WTC11 (cell line): ENCODE data around the gene ROBO1. TPM values are rescaled to one million over a fixed set of nuclear protein-coding genes. Genes with fewer than 3 reads are reported as not detected.

ENCODE experiments used
- ATAC-seq: fragments of 200-7000 bp; cut with Tn5 transposase; 2 replicates; pipeline ENCODE4 v1.10.0; 2021; ENCODE audit warnings: mild to moderate bottlenecking, moderate library complexity
- CTCF ChIA-PET: fragments of 300-600 bp; sonication (Branson Sonifier 250); formaldehyde crosslinking; loops from one replicate; lab custom pipeline; 2021; ENCODE audit warnings: antibody characterized with exemption; lab: Charles Lee
- POLR2A ChIA-PET: fragments of 350-600 bp; sonication (Branson Sonifier 250); formaldehyde crosslinking; loops from one replicate; lab custom pipeline; 2021; ENCODE audit warnings: antibody characterized with exemption; lab: Charles Lee
- DNase-seq: peaks from one replicate; pipeline ENCODE4 v3.0.0; 2021; ENCODE audit warnings: low spot score
- H3K27ac Mint-ChIP-seq: 2 replicates; pipeline ENCODE4 v1.8.0; 2021; ENCODE audit warnings: mixed read lengths
- H3K27me3 Mint-ChIP-seq: 2 replicates; pipeline ENCODE4 v1.8.0; 2021; ENCODE audit warnings: low read depth, mild to moderate bottlenecking, moderate library complexity, mixed read lengths
- H3K36me3 Mint-ChIP-seq: 2 replicates; pipeline ENCODE4 v1.8.0; 2021; ENCODE audit warnings: mixed read lengths
- H3K4me1 Mint-ChIP-seq: 2 replicates; pipeline ENCODE4 v1.8.0; 2022; ENCODE audit warnings: mixed read lengths
- H3K4me3 Mint-ChIP-seq: 2 replicates; pipeline ENCODE4 v1.8.0; 2021; ENCODE audit warnings: mild to moderate bottlenecking, moderate library complexity, mixed read lengths
- H3K9me3 Mint-ChIP-seq: 2 replicates; pipeline ENCODE4 v1.8.0; 2021; ENCODE audit warnings: mixed read lengths
- AFF4 ChIP-seq: sonication (generic); formaldehyde crosslinking; IDR thresholded peaks from 2 replicates; pipeline ENCODE4 v1.8.1; 2023; ENCODE audit warnings: mild to moderate bottlenecking, missing genetic modification reagents, borderline replicate concordance
- ATF1 ChIP-seq: sonication (generic); formaldehyde crosslinking; IDR thresholded peaks from 2 replicates; pipeline ENCODE4 v1.8.1; 2023; ENCODE audit warnings: mild to moderate bottlenecking, moderate library complexity, missing genetic modification reagents
- CREM ChIP-seq: sonication (generic); formaldehyde crosslinking; IDR thresholded peaks from 2 replicates; pipeline ENCODE4 v1.8.1; 2022; ENCODE audit warnings: mild to moderate bottlenecking, missing genetic modification reagents, moderate library complexity
- CTCF ChIP-seq: fragments of 200-600 bp; IDR thresholded peaks from 2 replicates; pipeline ENCODE4 v1.8.0; 2022; ENCODE audit warnings: antibody characterized with exemption
- E2F4 ChIP-seq: sonication (generic); formaldehyde crosslinking; IDR thresholded peaks from 2 replicates; pipeline ENCODE4 v1.8.1; 2022; ENCODE audit warnings: low read depth, mild to moderate bottlenecking, moderate library complexity, missing genetic modification reagents, borderline replicate concordance
- FOXJ3 ChIP-seq: sonication (generic); formaldehyde crosslinking; IDR thresholded peaks from 2 replicates; pipeline ENCODE4 v1.9.0; 2021; ENCODE audit warnings: missing genetic modification reagents, mild to moderate bottlenecking, borderline replicate concordance
- GTF2I ChIP-seq: fragments of 250-450 bp; sonication (Bioruptor Pico); conservative IDR thresholded peaks from 2 replicates; pipeline ENCODE4 v1.4.0; 2021; ENCODE audit warnings: mild to moderate bottlenecking
- IRF2 ChIP-seq: sonication (generic); formaldehyde crosslinking; IDR thresholded peaks from 2 replicates; pipeline ENCODE4 v1.8.0; 2022; ENCODE audit warnings: low read depth, missing genetic modification reagents, borderline replicate concordance
- MLX ChIP-seq: sonication (generic); formaldehyde crosslinking; IDR thresholded peaks from 2 replicates; pipeline ENCODE4 v1.8.1; 2023; ENCODE audit warnings: mild to moderate bottlenecking, missing genetic modification reagents, moderate library complexity
- NFYB ChIP-seq: sonication (generic); formaldehyde crosslinking; conservative IDR thresholded peaks from 2 replicates; pipeline ENCODE4 v1.8.0; 2022; ENCODE audit warnings: low read depth, missing genetic modification reagents
- NR1H2 ChIP-seq: sonication (generic); formaldehyde crosslinking; IDR thresholded peaks from 2 replicates; pipeline ENCODE4 v1.9.0; 2021; ENCODE audit warnings: mild to moderate bottlenecking, moderate library complexity, missing genetic modification reagents
- RELA ChIP-seq: sonication (generic); formaldehyde crosslinking; IDR thresholded peaks from 2 replicates; pipeline ENCODE4 v1.8.1; 2022; ENCODE audit warnings: missing genetic modification reagents, mild to moderate bottlenecking, borderline replicate concordance
- RORB ChIP-seq: fragments of 250-450 bp; sonication (Bioruptor Pico); IDR thresholded peaks from 2 replicates; pipeline ENCODE4 v1.9.0; 2021; ENCODE audit warnings: mild to moderate bottlenecking
- SP1 ChIP-seq: sonication (generic); formaldehyde crosslinking; conservative IDR thresholded peaks from 2 replicates; pipeline ENCODE4 v1.8.1; 2022; ENCODE audit warnings: missing genetic modification reagents
- TEAD1 ChIP-seq: sonication (generic); formaldehyde crosslinking; IDR thresholded peaks from 2 replicates; pipeline ENCODE4 v1.8.0; 2022; ENCODE audit warnings: mild to moderate bottlenecking, missing genetic modification reagents
- USF1 ChIP-seq: sonication (generic); formaldehyde crosslinking; IDR thresholded peaks from 2 replicates; pipeline ENCODE4 v1.8.0; 2022; ENCODE audit warnings: mild to moderate bottlenecking, missing genetic modification reagents
- ZBTB21 ChIP-seq: sonication (generic); formaldehyde crosslinking; IDR thresholded peaks from 2 replicates; pipeline ENCODE4 v1.8.1; 2023; ENCODE audit warnings: mild to moderate bottlenecking, missing genetic modification reagents, borderline replicate concordance
- ZMAT4 ChIP-seq: fragments of 250-450 bp; sonication (Bioruptor Pico); IDR thresholded peaks from 2 replicates; pipeline ENCODE4 v1.9.0; 2021; ENCODE audit warnings: mild to moderate bottlenecking
- ZNF263 ChIP-seq: sonication (generic); formaldehyde crosslinking; IDR thresholded peaks from 2 replicates; pipeline ENCODE4 v1.8.1; 2022; ENCODE audit warnings: low read depth, mild to moderate bottlenecking, moderate library complexity, missing genetic modification reagents
- ZNF317 ChIP-seq: sonication (generic); formaldehyde crosslinking; IDR thresholded peaks from 2 replicates; pipeline ENCODE4 v1.8.1; 2023; ENCODE audit warnings: low read depth, mild to moderate bottlenecking, moderate library complexity, missing genetic modification reagents, borderline replicate concordance
- ZNF396 ChIP-seq: fragments of 250-450 bp; sonication (Bioruptor Pico); IDR thresholded peaks from 2 replicates; pipeline ENCODE4 v1.8.0; 2021; ENCODE audit warnings: mild to moderate bottlenecking, moderate library complexity, borderline replicate concordance
- ZNF416 ChIP-seq: fragments of 250-450 bp; sonication (Bioruptor Pico); IDR thresholded peaks from 2 replicates; pipeline ENCODE4 v1.9.0; 2021; ENCODE audit warnings: mild to moderate bottlenecking, inconsistent platforms
- total RNA-seq: library from RNA; stranded (reverse); gene quantifications from 3 replicates; pipeline ENCODE4 v1.2.3, GENCODE V29; 2021
- TF ChIP-seq, protein P1 (sequence below): sonication (generic); formaldehyde crosslinking; IDR thresholded peaks from 2 replicates; pipeline ENCODE4 v1.8.1; 2022; ENCODE audit warnings: mild to moderate bottlenecking, moderate library complexity, missing genetic modification reagents

The ROBO1 gene
- total RNA-seq, 1 experiment from 2014 or later: 90.9 TPM

GRCh38 chr3:79040091-79040490, 727.7 kb downstream of the ROBO1 start (continued):
- TF ChIP-seq AFF4 (CRISPR knock-in tag): no peak
- no peak for TF ChIP-seq MLX (CRISPR knock-in tag)

DNA sequence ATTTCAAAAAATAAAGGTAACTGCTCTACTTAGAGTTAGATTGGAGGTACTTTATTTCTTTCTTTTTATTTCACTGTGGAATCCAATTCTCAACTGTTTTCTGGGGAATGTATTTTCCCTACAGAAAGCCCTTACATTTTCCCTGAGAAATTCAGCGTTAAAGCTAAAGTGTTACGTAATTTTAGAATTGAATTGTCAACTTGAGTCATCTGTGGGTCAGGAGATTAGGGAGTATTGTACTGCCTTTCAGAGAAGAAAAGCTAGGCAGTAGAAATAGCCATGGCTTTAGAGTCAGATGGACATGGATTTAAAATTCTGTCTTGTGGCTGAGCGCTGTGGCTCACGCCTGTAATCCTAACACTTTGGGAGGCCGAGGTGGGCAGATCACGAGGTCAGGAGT, 728.6 kb downstream of the ROBO1 start:
- ChIA-PET CTCF (interaction anchor here (1.6 kb wide), 1 partner anchor 367 kb away, joined by 3 read pairs; no protein-coding TSS in a partner anchor), POLR2A (interaction anchor here (1.8 kb wide), 1 partner anchor 21 kb away, joined by 4 read pairs; no protein-coding TSS in a partner anchor)
- Mint-ChIP-seq H3K4me3 (no peak overlapping the region), H3K9me3 (no peaks in the 10 kb centered on the region), H3K36me3 (no peaks in the 10 kb centered on the region), H3K27me3 (no peaks in the 10 kb centered on the region), H3K27ac (no peak overlapping the region), H3K4me1 (peaks cover 3% of the 10 kb centered on the region; the same call in 1 of the 2 replicates)
- TF ChIP-seq SP1 (CRISPR knock-in tag) (no peak), IRF2 (CRISPR knock-in tag) (no peak), ZMAT4 (CRISPR knock-in tag) (no peak), CTCF (no peak), ZNF263 (CRISPR knock-in tag) (no peak), RORB (no peak), ZNF416 (no peak)
- DNase-seq: no peak
- no peak for ATAC-seq

GRCh38 chr3:79038636-79039035, 729.2 kb downstream of the ROBO1 start:
- Mint-ChIP-seq H3K9me3 (no peaks in the 10 kb centered on the region), H3K4me3 (no peak overlapping the region), H3K27ac (no peak overlapping the region), H3K4me1 (peaks cover 3% of the 10 kb centered on the region; the same call in 1 of the 2 replicates), H3K27me3 (no peaks in the 10 kb centered on the region), H3K36me3 (no peaks in the 10 kb centered on the region)
- CTCF ChIA-PET: no interaction called here
- TF ChIP-seq FOXJ3 (CRISPR knock-in tag) (no peak), NFYB (CRISPR knock-in tag) (no peak), GTF2I (CRISPR knock-in tag) (no peak), ZNF416 (no peak), USF1 (CRISPR knock-in tag) (no peak), TEAD1 (CRISPR knock-in tag) (no peak), ZNF317 (no peak), ZBTB21 (CRISPR knock-in tag) (no peak), ATF1 (CRISPR knock-in tag) (no peak), E2F4 (CRISPR knock-in tag) (no peak), ZNF396 (CRISPR knock-in tag) (no peak), NR1H2 (CRISPR knock-in tag) (no peak), CREM (CRISPR knock-in tag) (no peak), IRF2 (CRISPR knock-in tag) (no peak), RELA (CRISPR knock-in tag) (no peak)
- TF ChIP-seq, protein P1, sequence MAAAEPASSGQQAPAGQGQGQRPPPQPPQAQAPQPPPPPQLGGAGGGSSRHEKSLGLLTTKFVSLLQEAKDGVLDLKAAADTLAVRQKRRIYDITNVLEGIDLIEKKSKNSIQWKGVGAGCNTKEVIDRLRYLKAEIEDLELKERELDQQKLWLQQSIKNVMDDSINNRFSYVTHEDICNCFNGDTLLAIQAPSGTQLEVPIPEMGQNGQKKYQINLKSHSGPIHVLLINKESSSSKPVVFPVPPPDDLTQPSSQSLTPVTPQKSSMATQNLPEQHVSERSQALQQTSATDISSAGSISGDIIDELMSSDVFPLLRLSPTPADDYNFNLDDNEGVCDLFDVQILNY (CRISPR knock-in tag): no peak
- no peak for ATAC-seq
- DNase-seq: no peak
- POLR2A ChIA-PET: no interaction called here
